ENCODE measurements around the gene CABLES1. TPM values are rescaled to one million over a fixed set of nuclear protein-coding genes. Genes with fewer than 3 reads are reported as not detected.
"Not testable (repeated sequence)": the region's sequence is repeated elsewhere in the genome, so short reads cannot be mapped to it uniquely, and the experiment has no call there.

CABLES1 gene
- total RNA-seq, 4 donors from 2014 or later = 0.58 to 1.6 (median 1.3) TPM

DNA sequence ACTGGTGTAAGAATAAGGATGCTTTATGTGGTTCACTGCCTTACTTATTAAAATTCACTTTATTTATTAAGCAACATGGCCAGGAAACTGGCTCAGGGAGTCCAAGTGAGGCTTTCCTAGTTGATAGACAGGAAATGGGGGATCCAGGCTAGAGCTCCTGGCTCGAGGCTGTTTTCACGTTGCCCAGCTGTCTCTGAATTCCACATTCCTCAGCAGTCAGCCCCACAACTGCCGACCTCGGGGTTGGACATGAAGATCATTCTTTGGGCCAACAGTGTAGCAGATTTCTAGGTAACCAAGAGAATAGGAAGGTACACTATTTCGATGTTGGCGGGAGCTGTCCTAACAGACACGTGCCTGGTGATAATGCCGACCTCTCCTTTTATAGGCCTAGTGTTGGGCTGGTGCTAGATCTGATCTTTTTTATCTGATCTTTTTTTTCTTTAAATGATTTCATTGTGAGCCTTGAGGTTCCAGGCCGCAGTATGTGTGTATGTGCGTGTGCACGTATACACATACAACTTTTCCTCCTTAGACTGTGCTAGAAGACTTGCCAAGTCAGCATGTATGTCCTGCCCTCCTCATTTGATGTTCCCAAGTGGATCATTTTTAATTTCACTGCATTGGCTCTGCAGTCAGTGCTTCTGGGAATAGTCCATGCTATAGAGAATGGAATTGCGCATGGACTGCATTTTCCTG lies 103.5 kb downstream of the CABLES1 start:
- DNase-seq (no peak), ATAC-seq (no peak)
- intact Hi-C loops (cut with DNase I; ENCODE audit: low total_unique reads) (no loop called here), in situ Hi-C loops (cut with MboI; ENCODE audit: low sequenced_read_pairs in 4 of 4) (loop anchor here in 1 of 4 donors (25.0 kb wide), 1 partner anchor 199 kb away; a partner anchor contains a TSS)
- H3K4me3 ChIP-seq = no peak overlapping the region
- no peaks in the 10 kb centered on the region for H3K27me3 ChIP-seq
- H3K27ac ChIP-seq = peak overlapping the region; percentile 41 to 68 (median 62)
- H3K9me3 ChIP-seq = no peaks in the 10 kb centered on the region
- TF ChIP-seq POLR2A (IDR thresholded peaks at IDR 0.05) = no peak
- TF ChIP-seq, protein P1, sequence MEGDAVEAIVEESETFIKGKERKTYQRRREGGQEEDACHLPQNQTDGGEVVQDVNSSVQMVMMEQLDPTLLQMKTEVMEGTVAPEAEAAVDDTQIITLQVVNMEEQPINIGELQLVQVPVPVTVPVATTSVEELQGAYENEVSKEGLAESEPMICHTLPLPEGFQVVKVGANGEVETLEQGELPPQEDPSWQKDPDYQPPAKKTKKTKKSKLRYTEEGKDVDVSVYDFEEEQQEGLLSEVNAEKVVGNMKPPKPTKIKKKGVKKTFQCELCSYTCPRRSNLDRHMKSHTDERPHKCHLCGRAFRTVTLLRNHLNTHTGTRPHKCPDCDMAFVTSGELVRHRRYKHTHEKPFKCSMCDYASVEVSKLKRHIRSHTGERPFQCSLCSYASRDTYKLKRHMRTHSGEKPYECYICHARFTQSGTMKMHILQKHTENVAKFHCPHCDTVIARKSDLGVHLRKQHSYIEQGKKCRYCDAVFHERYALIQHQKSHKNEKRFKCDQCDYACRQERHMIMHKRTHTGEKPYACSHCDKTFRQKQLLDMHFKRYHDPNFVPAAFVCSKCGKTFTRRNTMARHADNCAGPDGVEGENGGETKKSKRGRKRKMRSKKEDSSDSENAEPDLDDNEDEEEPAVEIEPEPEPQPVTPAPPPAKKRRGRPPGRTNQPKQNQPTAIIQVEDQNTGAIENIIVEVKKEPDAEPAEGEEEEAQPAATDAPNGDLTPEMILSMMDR (IDR thresholded peaks at IDR 0.05 in 4 of 5, conservative IDR thresholded peaks at IDR 0.05 in 1 of 5) = no peak
- peaks cover 0 to 9% of the 10 kb centered on the region in 2 donors for H3K4me1 ChIP-seq
- no peaks in the 10 kb centered on the region for H3K36me3 ChIP-seq

GRCh38 chr18:23239350-23239692 lies 104.0 kb downstream of the CABLES1 start:
- H3K9me3 ChIP-seq = no peaks in the 10 kb centered on the region
- H3K36me3 ChIP-seq = no peaks in the 10 kb centered on the region
- no peak overlapping the region for H3K4me3 ChIP-seq
- intact Hi-C loops (cut with DNase I; ENCODE audit: low total_unique reads) (no loop called here), in situ Hi-C loops (cut with MboI; ENCODE audit: low sequenced_read_pairs in 4 of 4) (loop anchor here in 1 of 4 donors (25.0 kb wide), 1 partner anchor 198 kb away; a partner anchor contains a TSS)
- DNase-seq = no peak
- no peak overlapping the region for H3K27ac ChIP-seq
- H3K4me1 ChIP-seq = peaks cover 0 to 9% of the 10 kb centered on the region in 2 donors
- no peak for ATAC-seq
- TF ChIP-seq, protein P1 (IDR thresholded peaks at IDR 0.05 in 4 of 5, conservative IDR thresholded peaks at IDR 0.05 in 1 of 5) = no peak
- no peak for TF ChIP-seq POLR2A (IDR thresholded peaks at IDR 0.05)
- H3K27me3 ChIP-seq = no peaks in the 10 kb centered on the region

DNA sequence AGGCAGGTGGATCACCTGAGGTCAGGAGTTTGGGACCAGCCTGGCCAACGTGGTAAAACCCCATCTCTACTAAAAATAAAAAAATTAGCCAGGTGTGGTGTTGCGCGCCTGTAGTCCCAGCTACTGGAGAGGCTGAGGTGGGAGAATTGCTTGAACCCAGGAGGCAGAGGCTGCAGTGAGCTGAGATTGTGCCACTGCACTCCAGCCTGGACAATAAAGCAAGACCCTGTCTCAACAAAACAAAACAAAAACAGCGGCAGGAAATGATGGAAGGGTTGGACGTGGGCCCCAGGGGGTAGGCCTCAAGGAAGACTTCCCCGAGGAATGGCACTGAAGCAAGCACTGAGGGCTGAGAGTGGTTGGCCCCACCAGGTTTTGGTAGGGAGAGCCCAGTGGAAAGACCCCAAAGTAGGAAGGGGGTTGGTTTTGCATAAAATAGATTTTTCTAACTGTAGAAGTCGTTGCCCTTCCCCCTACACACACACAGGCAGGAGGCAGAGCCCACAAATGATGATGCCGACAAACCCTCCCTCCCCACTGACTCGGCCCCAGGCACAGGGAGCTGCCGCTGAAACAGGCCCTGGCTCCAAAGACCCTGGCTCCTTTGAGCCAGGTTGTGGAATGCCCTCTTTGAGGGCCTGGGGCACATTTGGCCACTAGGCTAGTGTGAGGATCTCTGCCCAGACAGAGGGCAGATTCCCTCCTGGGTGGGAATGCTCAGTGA lies 104.8 kb downstream of the CABLES1 start:
- in situ Hi-C loops (cut with MboI; ENCODE audit: low sequenced_read_pairs in 4 of 4) = loop anchor here in 1 of 4 donors (25.0 kb wide), 1 partner anchor 197 kb away; a partner anchor contains a TSS
- Histone ChIP-seq H3K4me1 (peaks cover 0 to 9% of the 10 kb centered on the region in 2 donors), H3K36me3 (no peaks in the 10 kb centered on the region), H3K4me3 (no peak overlapping the region), H3K27me3 (no peaks in the 10 kb centered on the region), H3K27ac (no peak overlapping the region), H3K9me3 (no peaks in the 10 kb centered on the region)
- DNase-seq = no peak
- TF ChIP-seq, protein P1 (IDR thresholded peaks at IDR 0.05 in 4 of 5, conservative IDR thresholded peaks at IDR 0.05 in 1 of 5) = no peak
- no peak for TF ChIP-seq POLR2A (IDR thresholded peaks at IDR 0.05)
- intact Hi-C loops (cut with DNase I; ENCODE audit: low total_unique reads) = no loop called here
- ATAC-seq = no peak

DNA sequence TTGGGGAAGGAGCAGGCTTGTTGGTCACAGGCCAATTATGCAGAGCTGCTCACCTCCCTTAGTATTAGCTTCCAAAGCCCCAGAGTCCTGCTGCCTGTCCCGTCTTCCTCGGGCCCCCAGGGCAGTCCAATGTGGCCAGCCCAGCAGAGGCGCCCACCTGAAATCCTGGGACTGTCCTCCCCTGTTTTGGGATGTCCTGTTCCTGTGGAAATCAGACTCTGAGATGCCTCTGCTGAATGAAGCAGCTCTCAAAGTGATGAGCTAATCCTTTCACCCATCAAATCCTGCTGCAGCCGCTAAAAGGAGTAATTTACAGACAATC lies 105.3 kb downstream of the CABLES1 start:
- Histone ChIP-seq H3K9me3 (no peaks in the 10 kb centered on the region), H3K4me3 (no peak overlapping the region), H3K36me3 (no peaks in the 10 kb centered on the region), H3K27ac (no peak overlapping the region), H3K4me1 (peaks cover 0 to 9% of the 10 kb centered on the region in 2 donors), H3K27me3 (no peaks in the 10 kb centered on the region)
- DNase-seq = no peak
- intact Hi-C loops (cut with DNase I; ENCODE audit: low total_unique reads) (no loop called here), in situ Hi-C loops (cut with MboI; ENCODE audit: low sequenced_read_pairs in 4 of 4) (loop anchor here in 1 of 4 donors (25.0 kb wide), 1 partner anchor 197 kb away; a partner anchor contains a TSS)
- ATAC-seq = no peak
- TF ChIP-seq, protein P1 (IDR thresholded peaks at IDR 0.05 in 4 of 5, conservative IDR thresholded peaks at IDR 0.05 in 1 of 5) = no peak
- no peak for TF ChIP-seq POLR2A (IDR thresholded peaks at IDR 0.05)

DNA sequence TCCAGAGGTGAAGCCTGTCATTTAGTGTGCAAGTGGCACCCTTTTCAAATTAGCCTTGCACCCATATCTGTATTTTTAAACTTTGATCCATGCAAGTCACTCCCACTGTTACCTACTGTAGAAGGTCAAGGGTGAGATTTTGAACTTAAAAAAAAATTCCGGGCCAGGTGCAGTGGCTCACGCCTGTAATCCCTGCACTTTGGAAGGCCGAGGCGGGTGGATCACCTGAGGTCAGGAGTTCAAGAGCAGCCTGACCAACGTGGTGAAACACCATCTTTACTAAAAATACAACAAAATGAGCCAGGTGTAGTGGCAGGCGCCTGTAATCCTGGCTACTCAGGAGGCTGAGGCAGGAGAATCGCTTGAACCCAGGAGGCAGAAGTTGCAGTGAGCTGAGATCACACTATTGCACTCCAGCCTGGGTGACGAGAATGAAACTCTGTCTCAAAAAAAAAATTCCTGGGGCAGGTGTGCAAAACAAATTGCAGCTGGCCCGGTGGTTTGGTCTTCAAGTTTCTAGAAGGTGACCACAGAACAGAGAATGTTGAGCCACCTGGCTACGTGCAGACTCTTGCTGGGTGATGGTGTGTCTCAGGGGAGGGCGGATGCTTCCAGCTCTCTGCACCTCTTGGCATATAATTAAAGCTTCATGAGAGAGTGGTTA lies 106.7 kb downstream of the CABLES1 start:
- H3K27me3 ChIP-seq; H3K9me3 ChIP-seq; H3K4me3 ChIP-seq; H3K27ac ChIP-seq; DNase-seq; ATAC-seq; H3K4me1 ChIP-seq; H3K36me3 ChIP-seq; intact Hi-C loops (cut with DNase I; ENCODE audit: low total_unique reads): not testable (repeated sequence)
- in situ Hi-C loops (cut with MboI; ENCODE audit: low sequenced_read_pairs in 4 of 4) = loop anchor here in 1 of 4 donors (25.0 kb wide), 1 partner anchor 195 kb away; a partner anchor contains a TSS
